GM19438 (cell line): Measurements from ENCODE around the gene ARMC6.
"Not testable (repeated sequence)": the region's sequence is repeated elsewhere in the genome, so short reads cannot be mapped to it uniquely, and the experiment has no call there.

Experiments
- ATAC-seq: cut with Tn5 transposase; IDR thresholded peaks from one replicate; pipeline ENCODE4 v1.9.1; 2021; ENCODE audit warnings: low read depth; ENCODE audit not compliant: unreplicated experiment

The ARMC6 gene

GRCh38 chr19:19068659-19069654 is 35.6 kb downstream of the ARMC6 start:
- ATAC-seq, result no peak

DNA sequence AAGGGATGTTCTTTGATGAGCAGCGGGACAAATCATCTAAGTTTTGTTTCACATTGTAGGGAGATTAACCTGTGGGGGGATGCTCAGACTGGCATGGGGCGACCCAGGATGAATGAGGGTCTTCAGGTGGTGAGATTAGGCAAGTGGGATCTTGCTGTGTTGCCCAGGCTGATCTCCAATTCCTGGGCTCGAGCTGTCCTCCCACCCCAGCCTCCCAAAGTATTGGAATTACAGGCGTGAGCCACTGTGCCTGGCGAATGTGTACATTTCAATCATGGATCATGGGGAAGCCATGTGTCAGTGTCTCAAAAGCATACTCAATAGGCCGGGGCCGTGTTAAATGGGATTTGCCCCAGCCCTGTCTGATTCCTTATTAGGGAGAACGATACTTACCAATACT is 38.5 kb downstream of the ARMC6 start:
- no peak for ATAC-seq

DNA sequence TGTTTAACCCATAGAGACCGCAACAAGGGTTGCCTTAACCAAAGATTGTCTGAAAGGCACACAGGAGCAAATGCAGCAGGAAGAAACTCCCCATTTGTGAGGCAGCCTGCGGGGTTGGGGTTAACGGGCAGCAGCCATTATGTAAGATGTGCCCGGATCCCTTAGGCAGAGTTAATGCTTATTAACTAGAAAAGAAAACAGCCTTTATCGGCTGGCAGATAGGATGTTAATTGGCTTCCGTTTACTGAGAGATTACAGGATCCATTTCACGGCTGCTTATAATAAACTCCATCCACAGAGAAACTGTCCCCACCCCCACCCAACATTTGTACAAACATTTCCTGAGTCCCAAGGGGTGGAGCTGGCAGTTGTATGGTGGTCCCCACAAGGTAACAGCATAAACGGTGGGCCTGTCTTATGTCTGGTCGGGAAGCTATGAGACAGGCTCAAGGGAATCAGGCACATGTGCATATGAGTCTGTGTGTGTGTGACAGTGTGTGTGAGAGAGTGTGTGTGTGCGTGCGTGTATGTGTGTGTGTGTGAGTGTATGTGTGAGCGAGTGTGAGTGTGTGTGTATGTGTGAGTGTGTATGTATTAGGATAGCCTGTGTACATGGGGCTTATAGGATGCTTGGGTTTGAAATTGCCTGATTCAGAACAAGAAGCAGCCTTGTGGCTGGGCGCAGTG is 40.9 kb downstream of the ARMC6 start:
- no peak for ATAC-seq

GRCh38 chr19:19075126-19075525 is 41.7 kb downstream of the ARMC6 start:
- no peak for ATAC-seq

GRCh38 chr19:19076476-19076875 is 43.1 kb downstream of the ARMC6 start:
- no peak for ATAC-seq

DNA sequence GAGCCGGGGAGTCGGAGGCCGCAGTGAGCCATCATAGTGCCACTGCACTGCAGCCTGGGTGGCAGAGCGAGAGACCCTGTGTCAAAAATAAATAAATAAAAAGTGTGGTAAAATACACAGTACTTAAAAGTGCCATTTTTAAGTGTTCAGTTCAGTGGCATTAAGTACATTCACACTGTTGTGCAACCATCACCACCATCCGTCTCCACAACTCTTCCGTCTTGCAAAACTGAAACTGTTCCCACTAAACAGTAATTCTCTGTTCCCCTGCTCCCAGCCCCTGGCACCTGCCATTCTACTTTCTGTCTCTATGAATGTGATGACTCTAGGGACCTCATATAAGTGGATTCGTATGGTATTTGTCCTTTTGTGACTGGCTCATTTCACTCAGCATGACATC is 43.7 kb downstream of the ARMC6 start:
- no peak for ATAC-seq

- ATAC-seq, result no peak
Observed at GRCh38 chr19:19078801-19079200, 45.4 kb downstream of the ARMC6 start.

GRCh38 chr19:19079571-19079970 is 46.2 kb downstream of the ARMC6 start:
- ATAC-seq, result no peak

- no peak for ATAC-seq
Observed at GRCh38 chr19:19081642-19082151, 48.3 kb downstream of the ARMC6 start.

DNA sequence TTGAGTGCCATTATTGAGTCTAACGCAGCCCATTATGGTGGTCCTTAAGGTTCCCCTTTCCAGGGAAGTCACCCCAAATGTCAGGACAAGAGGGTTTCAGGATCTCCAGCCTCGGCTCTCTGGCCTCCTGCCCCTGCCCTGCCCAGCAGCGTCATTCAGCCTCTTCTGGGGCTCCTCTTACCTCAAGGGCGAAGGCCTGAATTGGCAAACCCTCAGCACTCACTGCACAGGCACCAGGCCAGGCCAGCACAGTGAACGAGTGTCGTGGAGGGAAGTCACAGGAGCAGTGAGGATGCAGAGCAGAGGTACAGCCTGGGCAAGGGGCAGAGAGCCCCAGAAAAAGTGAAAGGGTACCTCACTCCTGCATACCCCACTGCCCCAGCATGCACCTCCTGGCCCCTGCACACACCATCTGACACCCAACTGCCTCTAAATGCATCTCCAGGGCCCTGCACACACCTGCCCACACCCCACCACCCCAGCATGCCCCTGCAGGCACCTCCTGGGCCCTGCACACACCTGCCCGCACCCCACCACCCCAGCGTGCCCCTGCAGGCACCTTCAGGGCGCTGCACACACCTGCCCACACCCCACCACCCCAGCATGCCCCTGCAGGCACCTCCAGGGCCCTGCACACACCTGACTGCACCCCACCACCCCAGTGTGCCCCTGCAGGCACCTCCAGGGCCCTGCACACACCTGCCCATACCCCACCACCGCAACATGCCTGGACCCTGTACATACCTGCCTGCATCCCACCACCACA is 50.2 kb downstream of the ARMC6 start:
- ATAC-seq, result no peak

GRCh38 chr19:19087676-19088075 is 54.3 kb downstream of the ARMC6 start:
- no peak for ATAC-seq

- no peak for ATAC-seq
Observed at GRCh38 chr19:19094513-19094912, 61.1 kb downstream of the ARMC6 start.

DNA sequence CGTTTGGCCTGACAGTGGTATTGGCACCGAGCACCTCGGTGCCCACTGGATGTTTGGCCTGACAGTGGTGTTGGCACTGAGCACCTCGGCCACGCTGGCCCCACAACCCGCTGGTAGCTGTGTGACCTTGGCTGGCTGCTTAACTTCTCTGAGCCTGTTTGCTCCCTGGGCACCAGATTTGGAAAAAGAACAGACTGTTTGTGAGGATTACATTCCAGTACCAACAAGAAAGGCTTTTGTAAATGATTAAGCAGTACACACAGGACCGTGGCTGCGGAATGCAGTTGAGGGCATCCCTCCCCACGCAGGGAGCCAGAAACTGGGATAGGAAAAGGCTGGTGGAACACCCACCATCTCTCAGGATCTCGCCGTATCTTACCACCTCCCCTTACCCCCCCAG is 62.3 kb downstream of the ARMC6 start:
- no peak for ATAC-seq

GRCh38 chr19:19096641-19097627 is 63.5 kb downstream of the ARMC6 start:
- no peak for ATAC-seq

GRCh38 chr19:19098084-19098702 is 64.8 kb downstream of the ARMC6 start:
- no peak for ATAC-seq

GRCh38 chr19:19098703-19099632 is 65.6 kb downstream of the ARMC6 start:
- ATAC-seq, result no peak

DNA sequence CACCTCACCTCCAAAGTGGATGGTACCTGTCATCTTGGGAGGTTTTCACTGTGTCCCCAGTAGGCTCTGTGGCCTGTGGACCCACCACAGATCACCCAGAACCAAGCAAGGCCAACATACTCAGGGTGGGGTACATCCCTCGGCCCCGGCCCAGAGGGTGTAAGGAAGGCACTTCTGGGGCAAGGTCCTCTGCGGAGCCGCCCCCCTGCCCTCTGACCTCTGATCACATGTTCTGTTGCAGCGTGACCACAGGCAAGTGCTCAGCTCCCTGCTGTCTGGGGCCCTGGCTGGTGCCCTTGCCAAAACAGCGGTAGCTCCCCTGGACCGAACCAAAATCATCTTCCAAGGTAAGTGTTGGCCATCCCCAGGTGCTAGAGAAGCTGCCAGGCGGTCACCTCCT is 68.1 kb downstream of the ARMC6 start:
- no peak for ATAC-seq

DNA sequence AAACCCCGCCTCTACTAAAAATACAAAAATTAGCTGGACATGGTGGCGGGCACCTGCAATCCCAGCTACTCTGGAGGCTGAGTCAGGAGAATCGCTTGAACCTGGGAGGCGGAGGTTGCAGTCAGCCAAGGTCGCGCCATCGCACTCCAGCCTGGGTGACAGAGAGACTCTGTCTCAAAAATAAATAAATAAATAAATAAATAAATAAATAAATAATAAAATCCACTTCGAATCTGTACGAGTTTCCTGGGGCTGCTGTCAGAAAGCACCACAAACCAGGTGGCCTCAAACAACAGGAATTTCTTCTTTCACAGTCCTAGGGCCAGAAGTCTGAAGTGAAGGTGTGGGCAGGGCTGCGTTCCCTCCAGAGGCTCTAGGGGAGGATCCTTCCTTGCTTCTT is 69.2 kb downstream of the ARMC6 start:
- ATAC-seq, result not testable (repeated sequence)
